ENCODE data around the gene RGS19.
"Not testable (repeated sequence)": the region's sequence is repeated elsewhere in the genome, so short reads cannot be mapped to it uniquely, and the experiment has no call there.

- TF ChIP-seq CTCF, POLR2A (IDR thresholded peaks at IDR 0.05): not testable (repeated sequence)
Measured at GRCh38 chr20:64087226-64087825, 8.0 kb upstream of the RGS19 start.
